GM21717 (cell line): ENCODE data around the gene TSPAN6.

Experiments
- ATAC-seq: cut with Tn5 transposase; IDR thresholded peaks from one replicate; pipeline ENCODE4 v1.9.1; 2021; ENCODE audit warnings: mild to moderate bottlenecking, moderate library complexity; ENCODE audit not compliant: unreplicated experiment

The TSPAN6 gene

DNA sequence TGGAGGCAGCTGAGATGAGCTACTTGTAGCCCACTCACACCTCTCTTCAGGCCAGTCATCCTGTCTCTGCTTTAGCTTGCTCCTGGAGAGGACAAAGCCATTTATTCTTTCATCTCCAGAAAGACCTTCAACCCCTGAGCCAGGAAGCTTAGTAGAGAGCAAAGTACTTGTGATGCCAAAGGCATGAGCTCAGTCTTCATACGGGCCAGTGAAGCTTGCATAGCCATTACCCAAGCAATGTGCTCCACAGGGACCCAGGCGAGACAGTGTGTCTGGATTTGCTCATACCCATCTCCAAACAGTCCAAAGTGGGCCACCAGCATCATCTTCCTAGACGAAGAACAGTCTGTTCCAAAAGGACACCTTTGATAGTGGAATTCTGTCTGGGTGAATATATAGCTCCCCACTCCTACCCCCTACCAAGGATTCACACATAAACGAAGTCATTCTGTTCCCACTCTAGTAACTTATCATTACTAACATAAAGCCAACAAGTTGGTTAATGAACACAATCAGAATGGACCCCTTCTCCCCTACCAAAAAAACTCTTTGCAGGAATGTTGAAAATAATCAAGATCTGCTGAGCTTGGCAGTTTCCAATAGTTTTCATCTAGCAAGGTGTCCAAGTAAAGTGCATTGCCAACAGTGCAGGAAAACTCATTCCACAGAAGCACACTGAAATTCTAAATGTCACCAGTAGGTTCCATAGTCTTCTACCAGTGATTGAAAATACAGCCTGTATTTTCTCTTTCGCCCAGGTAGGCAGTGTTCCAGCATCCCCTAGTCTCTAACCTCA is 45.2 kb downstream of the TSPAN6 start:
- no peak for ATAC-seq

GRCh38 chrX:100587861-100588260 is 48.7 kb downstream of the TSPAN6 start:
- no peak for ATAC-seq

- no peak for ATAC-seq
Observed at GRCh38 chrX:100586747-100587146, 49.9 kb downstream of the TSPAN6 start.

DNA sequence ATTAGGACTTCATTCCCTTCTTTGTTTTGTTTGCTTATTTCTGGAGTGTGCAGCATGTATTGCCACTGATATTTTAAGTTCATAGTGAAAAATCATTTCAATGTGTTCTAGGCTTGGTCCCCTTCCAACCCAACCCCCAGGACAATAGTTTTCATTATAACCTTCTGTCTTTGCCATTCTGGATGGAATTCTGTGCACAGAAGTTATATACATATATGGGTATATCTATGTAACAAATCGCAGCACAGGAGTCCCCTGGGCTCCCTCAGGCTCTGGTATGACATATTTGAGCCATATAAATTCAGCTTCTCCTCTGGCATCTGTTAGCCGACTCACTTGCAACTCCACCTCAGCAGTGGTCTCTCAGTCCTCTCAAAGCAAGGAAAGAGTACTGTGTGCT is 52.0 kb downstream of the TSPAN6 start, which contains the start of gene TNMD:
Gene TNMD (plus strand): TSS at position 326 of the 400 bp plus-strand sequence. CDS start 83 bp downstream, outside the sequence.
- no peak for ATAC-seq
